Glutamatergic neuron (in vitro differentiated cells): ENCODE measurements around the gene GSX1. TPM values are rescaled to one million over a fixed set of nuclear protein-coding genes. Genes with fewer than 3 reads are reported as not detected.

Source experiments
- DNase-seq: peaks from one replicate; pipeline ENCODE4 v3.0.0; 2022
- H3K27ac Mint-ChIP-seq: one replicate; pipeline ENCODE4 v1.8.0; 2020; ENCODE audit warnings: mild to moderate bottlenecking, mixed read lengths, inconsistent platforms; ENCODE audit not compliant: unreplicated experiment
- H3K27me3 Mint-ChIP-seq: one replicate; pipeline ENCODE4 v1.8.0; 2020; ENCODE audit warnings: mild to moderate bottlenecking, moderate library complexity, mixed read lengths, inconsistent platforms; ENCODE audit not compliant: unreplicated experiment
- H3K36me3 Mint-ChIP-seq: one replicate; pipeline ENCODE4 v1.8.0; 2020; ENCODE audit warnings: mild to moderate bottlenecking, mixed read lengths, inconsistent platforms; ENCODE audit not compliant: unreplicated experiment
- H3K4me1 Mint-ChIP-seq: one replicate; pipeline ENCODE4 v1.8.0; 2020; ENCODE audit warnings: mild to moderate bottlenecking, low read depth, mixed read lengths, inconsistent platforms; ENCODE audit not compliant: unreplicated experiment
- H3K4me3 Mint-ChIP-seq: one replicate; pipeline ENCODE4 v1.8.0; 2020; ENCODE audit warnings: mild to moderate bottlenecking, mixed read lengths, inconsistent platforms; ENCODE audit not compliant: unreplicated experiment
- H3K9me3 Mint-ChIP-seq: one replicate; pipeline ENCODE4 v1.8.0; 2020; ENCODE audit warnings: mild to moderate bottlenecking, moderate library complexity, mixed read lengths, inconsistent platforms; ENCODE audit not compliant: unreplicated experiment
- CTCF ChIP-seq: fragments of 200-600 bp; sonication (generic); IDR thresholded peaks from one replicate; pipeline ENCODE4 v1.5.0; 2021; ENCODE audit not compliant: partially characterized antibody, unreplicated experiment
- total RNA-seq: library from RNA; stranded (reverse); fragmentation: NEBNext Ultra II Directional; extraction: Animal tissue kit (Norgen Biotek cat#: 25700); gene quantifications from one replicate; pipeline ENCODE4 v1.2.1, GENCODE V29; 2021; ENCODE audit not compliant: unreplicated experiment

The GSX1 gene
- total RNA-seq, 1 donor from 2014 or later, result not detected

- Mint-ChIP-seq H3K4me3 (no peak overlapping the region), H3K4me1 (no peaks in the 10 kb centered on the region), H3K27me3 (no peaks in the 10 kb centered on the region), H3K9me3 (peaks cover 3% of the 10 kb centered on the region), H3K27ac (no peak overlapping the region), H3K36me3 (no peaks in the 10 kb centered on the region)
- no peak for TF ChIP-seq CTCF
- no peak for DNase-seq
Observed at GRCh38 chr13:27765650-27766049, 26.6 kb upstream of the GSX1 start.

- Mint-ChIP-seq H3K4me1 (no peaks in the 10 kb centered on the region), H3K27ac (no peak overlapping the region), H3K27me3 (peaks cover 2% of the 10 kb centered on the region), H3K9me3 (no peaks in the 10 kb centered on the region), H3K36me3 (no peaks in the 10 kb centered on the region), H3K4me3 (no peak overlapping the region)
- peak; percentile 12 for TF ChIP-seq CTCF
- peak; percentile 31 for DNase-seq
Observed at GRCh38 chr13:27770809-27771208, 21.5 kb upstream of the GSX1 start.

GRCh38 chr13:27772651-27773425 is 19.4 kb upstream of the GSX1 start:
- H3K27ac Mint-ChIP-seq, result no peak overlapping the region
- no peak for TF ChIP-seq CTCF
- H3K4me1 Mint-ChIP-seq, result no peaks in the 10 kb centered on the region
- H3K9me3 Mint-ChIP-seq, result no peaks in the 10 kb centered on the region
- H3K27me3 Mint-ChIP-seq, result peaks cover 2% of the 10 kb centered on the region
- DNase-seq, result no peak
- no peak overlapping the region for H3K4me3 Mint-ChIP-seq
- no peaks in the 10 kb centered on the region for H3K36me3 Mint-ChIP-seq

- no peak overlapping the region for H3K4me3 Mint-ChIP-seq
- H3K36me3 Mint-ChIP-seq, result no peaks in the 10 kb centered on the region
- no peak for DNase-seq
- H3K27me3 Mint-ChIP-seq, result peaks cover 10% of the 10 kb centered on the region
- no peak overlapping the region for H3K27ac Mint-ChIP-seq
- TF ChIP-seq CTCF, result no peak
- no peaks in the 10 kb centered on the region for H3K9me3 Mint-ChIP-seq
- no peaks in the 10 kb centered on the region for H3K4me1 Mint-ChIP-seq
Observed at GRCh38 chr13:27774169-27774568, 18.1 kb upstream of the GSX1 start.

- DNase-seq, result no peak
- no peak overlapping the region for H3K4me3 Mint-ChIP-seq
- no peak overlapping the region for H3K27ac Mint-ChIP-seq
- H3K9me3 Mint-ChIP-seq, result no peaks in the 10 kb centered on the region
- TF ChIP-seq CTCF, result no peak
- H3K36me3 Mint-ChIP-seq, result no peaks in the 10 kb centered on the region
- peaks cover 10% of the 10 kb centered on the region for H3K27me3 Mint-ChIP-seq
- no peaks in the 10 kb centered on the region for H3K4me1 Mint-ChIP-seq
Observed at GRCh38 chr13:27774651-27775050, 17.6 kb upstream of the GSX1 start.
